ENCODE data around the gene SGCE. TPM values are rescaled to one million over a fixed set of nuclear protein-coding genes. Genes with fewer than 3 reads are reported as not detected.

The SGCE gene
- total RNA-seq, 1 donor from 2014 or later: 35.4 TPM

- H3K27me3 Mint-ChIP-seq: no peaks in the 10 kb centered on the region
- H3K4me3 Mint-ChIP-seq (ENCODE audit: low read depth): no peak overlapping the region
- DNase-seq (ENCODE audit: low spot score, unreplicated experiment): no peak
- no peak overlapping the region for H3K27ac Mint-ChIP-seq
- H3K9me3 Mint-ChIP-seq (ENCODE audit: low read depth): no peaks in the 10 kb centered on the region
- H3K36me3 Mint-ChIP-seq (ENCODE audit: insufficient read depth): no peaks in the 10 kb centered on the region
- TF ChIP-seq, protein P1, sequence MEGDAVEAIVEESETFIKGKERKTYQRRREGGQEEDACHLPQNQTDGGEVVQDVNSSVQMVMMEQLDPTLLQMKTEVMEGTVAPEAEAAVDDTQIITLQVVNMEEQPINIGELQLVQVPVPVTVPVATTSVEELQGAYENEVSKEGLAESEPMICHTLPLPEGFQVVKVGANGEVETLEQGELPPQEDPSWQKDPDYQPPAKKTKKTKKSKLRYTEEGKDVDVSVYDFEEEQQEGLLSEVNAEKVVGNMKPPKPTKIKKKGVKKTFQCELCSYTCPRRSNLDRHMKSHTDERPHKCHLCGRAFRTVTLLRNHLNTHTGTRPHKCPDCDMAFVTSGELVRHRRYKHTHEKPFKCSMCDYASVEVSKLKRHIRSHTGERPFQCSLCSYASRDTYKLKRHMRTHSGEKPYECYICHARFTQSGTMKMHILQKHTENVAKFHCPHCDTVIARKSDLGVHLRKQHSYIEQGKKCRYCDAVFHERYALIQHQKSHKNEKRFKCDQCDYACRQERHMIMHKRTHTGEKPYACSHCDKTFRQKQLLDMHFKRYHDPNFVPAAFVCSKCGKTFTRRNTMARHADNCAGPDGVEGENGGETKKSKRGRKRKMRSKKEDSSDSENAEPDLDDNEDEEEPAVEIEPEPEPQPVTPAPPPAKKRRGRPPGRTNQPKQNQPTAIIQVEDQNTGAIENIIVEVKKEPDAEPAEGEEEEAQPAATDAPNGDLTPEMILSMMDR (IDR thresholded peaks at IDR 0.05; ENCODE audit: unreplicated experiment): no peak
- H3K4me1 Mint-ChIP-seq (ENCODE audit: low read depth): no peaks in the 10 kb centered on the region
These were observed 20.5 kb upstream of the SGCE start for GRCh38 chr7:94676431-94676830.

- H3K27ac Mint-ChIP-seq: no peak overlapping the region
- H3K36me3 Mint-ChIP-seq (ENCODE audit: insufficient read depth): no peaks in the 10 kb centered on the region
- TF ChIP-seq, protein P1 (IDR thresholded peaks at IDR 0.05; ENCODE audit: unreplicated experiment): no peak
- H3K4me1 Mint-ChIP-seq (ENCODE audit: low read depth): no peaks in the 10 kb centered on the region
- DNase-seq (ENCODE audit: low spot score, unreplicated experiment): no peak
- H3K9me3 Mint-ChIP-seq (ENCODE audit: low read depth): no peaks in the 10 kb centered on the region
- H3K27me3 Mint-ChIP-seq: no peaks in the 10 kb centered on the region
- no peak overlapping the region for H3K4me3 Mint-ChIP-seq (ENCODE audit: low read depth)
These were observed 19.4 kb upstream of the SGCE start for GRCh38 chr7:94675356-94675755.

DNA sequence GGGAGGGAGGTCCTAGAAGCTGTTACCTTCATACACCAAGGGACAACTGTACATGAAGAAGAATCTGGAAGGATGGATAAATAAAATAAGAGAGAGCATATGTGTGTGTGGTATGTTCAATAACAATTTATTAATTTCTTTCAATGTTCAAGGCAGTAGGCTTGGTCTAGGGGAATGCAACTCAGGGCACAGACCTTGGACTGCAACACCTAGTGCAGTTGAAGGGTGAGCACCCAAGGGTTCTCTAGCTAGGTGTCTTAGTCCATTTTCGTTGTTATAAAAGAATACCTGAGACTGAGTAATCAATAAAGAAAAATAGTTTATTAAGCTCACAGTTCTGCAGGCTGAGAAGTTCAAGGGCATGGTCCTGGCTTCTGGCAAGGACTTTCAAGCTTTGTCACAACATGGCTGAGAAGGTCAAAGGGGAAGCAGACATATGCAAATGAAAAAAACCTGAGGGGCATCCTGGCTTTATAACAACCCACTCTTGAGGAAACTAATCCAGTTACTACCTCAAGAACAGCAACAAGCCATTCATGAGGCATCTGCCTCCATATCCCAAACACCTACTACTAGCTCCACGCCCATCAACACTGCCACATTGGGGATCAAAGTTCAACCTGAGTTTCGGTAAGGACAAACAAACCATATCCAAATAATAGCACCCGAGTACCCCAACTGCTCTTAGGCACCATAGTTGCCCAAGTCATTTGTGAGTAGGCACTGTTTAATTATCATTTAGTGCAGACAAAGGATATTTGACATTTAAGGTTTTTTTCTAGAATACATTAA lies 15.7 kb upstream of the SGCE start:
- TF ChIP-seq, protein P1 (IDR thresholded peaks at IDR 0.05; ENCODE audit: unreplicated experiment): no peak
- Mint-ChIP-seq H3K27me3 (no peaks in the 10 kb centered on the region), H3K4me3 (ENCODE audit: low read depth) (no peak overlapping the region), H3K9me3 (ENCODE audit: low read depth) (no peaks in the 10 kb centered on the region), H3K4me1 (ENCODE audit: low read depth) (no peaks in the 10 kb centered on the region), H3K36me3 (ENCODE audit: insufficient read depth) (no peaks in the 10 kb centered on the region), H3K27ac (no peak overlapping the region)
- no peak for DNase-seq (ENCODE audit: low spot score, unreplicated experiment)

- TF ChIP-seq, protein P1 (IDR thresholded peaks at IDR 0.05; ENCODE audit: unreplicated experiment): no peak
- Mint-ChIP-seq H3K27ac (no peak overlapping the region), H3K27me3 (no peaks in the 10 kb centered on the region), H3K4me1 (ENCODE audit: low read depth) (no peaks in the 10 kb centered on the region), H3K9me3 (ENCODE audit: low read depth) (peaks cover 7% of the 10 kb centered on the region), H3K36me3 (ENCODE audit: insufficient read depth) (peaks cover 5% of the 10 kb centered on the region), H3K4me3 (ENCODE audit: low read depth) (no peak overlapping the region)
- DNase-seq (ENCODE audit: low spot score, unreplicated experiment): no peak
These were observed 14.0 kb upstream of the SGCE start for GRCh38 chr7:94669773-94670495.

DNA sequence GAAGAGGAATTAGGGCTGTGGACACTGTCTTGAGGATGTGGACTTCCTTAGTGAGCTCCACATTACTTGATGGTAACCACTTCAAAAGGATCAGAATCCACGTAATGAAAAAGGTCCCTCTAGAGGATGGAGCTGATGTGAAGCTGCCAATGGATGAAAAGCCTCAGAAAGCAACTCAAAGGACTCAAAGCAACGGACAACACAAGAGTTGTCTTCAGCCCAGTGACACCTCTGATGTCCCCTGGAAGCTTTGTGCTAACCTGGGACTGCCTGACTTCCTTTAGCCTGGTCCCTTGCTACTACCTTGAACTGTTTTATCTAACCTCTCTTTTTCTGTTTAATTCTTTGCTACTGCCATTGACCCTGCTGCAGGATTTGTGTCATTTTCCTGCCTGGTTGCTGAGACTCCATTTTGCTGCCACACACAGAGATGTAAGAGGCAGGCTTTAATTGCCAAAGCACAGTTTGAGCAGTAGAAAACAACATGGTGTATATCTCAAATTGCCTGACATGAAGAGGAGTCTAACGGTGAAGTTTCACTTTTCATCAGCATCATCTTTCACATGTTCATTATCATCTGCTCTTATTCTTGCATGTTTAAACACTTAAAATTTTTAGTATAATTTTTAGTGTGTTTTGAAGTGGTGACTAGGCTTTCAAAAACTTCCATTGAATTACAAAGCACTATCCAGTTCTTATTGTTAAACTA lies 11.1 kb upstream of the SGCE start:
- Mint-ChIP-seq H3K27ac (no peak overlapping the region), H3K4me1 (ENCODE audit: low read depth) (no peaks in the 10 kb centered on the region), H3K27me3 (no peaks in the 10 kb centered on the region), H3K36me3 (ENCODE audit: insufficient read depth) (peaks cover 22% of the 10 kb centered on the region), H3K9me3 (ENCODE audit: low read depth) (peaks cover 12% of the 10 kb centered on the region), H3K4me3 (ENCODE audit: low read depth) (no peak overlapping the region)
- TF ChIP-seq, protein P1 (IDR thresholded peaks at IDR 0.05; ENCODE audit: unreplicated experiment): no peak
- no peak for DNase-seq (ENCODE audit: low spot score, unreplicated experiment)
